ENCODE results near the gene RFX4. TPM values are rescaled to one million over a fixed set of nuclear protein-coding genes. Genes with fewer than 3 reads are reported as not detected.

The RFX4 gene
- total and polyA plus RNA-seq, 2 of the 8 experiments (the other 6 are each of a cell fraction or from before 2014, with no cell fraction given), result 0.06 TPM; not detected in 1

GRCh38 chr12:106801830-106802533 lies 219.2 kb downstream of the RFX4 start (continued):
- TF ChIP-seq CEBPB (IDR thresholded peaks at IDR 0.05; ENCODE audit: low read depth, low read length) (no peak), SP2 (IDR thresholded peaks at IDR 0.05; ENCODE audit: low read length) (no peak)
